IMR-90 (cell line): Measurements from ENCODE around the gene RPL36A. TPM values are rescaled to one million over a fixed set of nuclear protein-coding genes. Genes with fewer than 3 reads are reported as not detected.

Experiments
- ATAC-seq: fragments of 200-7000 bp; cut with Tn5 transposase; 2 replicates; pipeline ENCODE4 v1.9.1; 2020; ENCODE audit warnings: low read depth, mild to moderate bottlenecking, moderate library complexity
- BruUV-seq: library from RNA; stranded (reverse); fragments of 400-500 nt; replicated peaks from 2 replicates; lab custom pipeline; 2021; lab: Mats Ljungman, UMichigan
- CTCF ChIA-PET: fragments of 300-600 bp; formaldehyde crosslinking; extraction: SDS; loops from one replicate; lab custom pipeline; 2021; ENCODE audit warnings: antibody characterized with exemption; lab: Yijun Ruan, JAX
- POLR2A ChIA-PET: fragments of 300-600 bp; sonication (Branson Sonifier 250); formaldehyde crosslinking; loops from one replicate; lab custom pipeline; 2022; ENCODE audit warnings: antibody characterized with exemption; ENCODE audit not compliant: unreplicated experiment; lab: Charles Lee
- DNase-seq: peaks from one replicate; pipeline ENCODE4 v3.0.0; 2013
- H2AFZ ChIP-seq: replicated peaks from 2 replicates; pipeline ENCODE3; 2013; ENCODE audit warnings: low read length, mild to moderate bottlenecking; ENCODE audit not compliant: poor library complexity
- H2AK5ac ChIP-seq: 2 replicates; pipeline ENCODE4 v1.6.1; 2013; ENCODE audit warnings: low read depth, low read length, inconsistent platforms
- H2AK9ac ChIP-seq: replicated peaks from 2 replicates; pipeline ENCODE3; 2013; ENCODE audit warnings: mild to moderate bottlenecking, low read depth, low read length, moderate library complexity; ENCODE audit not compliant: poor library complexity
- H2BK120ac ChIP-seq: 2 replicates; pipeline ENCODE4 v1.6.1; 2013; ENCODE audit warnings: low read depth, low read length, inconsistent platforms
- H2BK15ac ChIP-seq: 3 replicates; pipeline ENCODE4 v1.6.1; 2013; ENCODE audit warnings: low read depth, low read length, inconsistent platforms
- H2BK20ac ChIP-seq: 2 replicates; pipeline ENCODE4 v1.6.1; 2013; ENCODE audit warnings: low read depth, mild to moderate bottlenecking, inconsistent platforms, low read length, moderate library complexity
- H2BK5ac ChIP-seq: 2 replicates; pipeline ENCODE4 v1.6.1; 2013; ENCODE audit warnings: mild to moderate bottlenecking, low read depth, low read length, inconsistent platforms; ENCODE audit not compliant: poor library complexity, severe bottlenecking
- H3K14ac ChIP-seq: replicated peaks from 2 replicates; pipeline ENCODE4 v1.6.1; 2013; ENCODE audit warnings: low read depth, low read length, inconsistent platforms
- H3K18ac ChIP-seq: 2 replicates; pipeline ENCODE4 v1.6.1; 2013; ENCODE audit warnings: low read depth, low read length, control low read depth
- H3K23ac ChIP-seq: 2 replicates; pipeline ENCODE4 v1.6.1; 2013; ENCODE audit warnings: low read depth, low read length, inconsistent platforms
- H3K27ac ChIP-seq: 2 replicates; pipeline ENCODE4 v1.5.1; 2013; ENCODE audit warnings: mild to moderate bottlenecking, control low read depth, low read length; ENCODE audit not compliant: insufficient read depth
- H3K27me3 ChIP-seq: 2 replicates; pipeline ENCODE4 v1.6.1; 2013; ENCODE audit warnings: low read length; ENCODE audit not compliant: control insufficient read depth, insufficient read depth
- H3K36me3 ChIP-seq: 2 replicates; pipeline ENCODE4 v1.6.1; 2013; ENCODE audit warnings: low read length, mixed read lengths; ENCODE audit not compliant: control insufficient read depth, insufficient read depth
- H3K4ac ChIP-seq: 2 replicates; pipeline ENCODE4 v1.6.1; 2013; ENCODE audit warnings: low read depth, low read length, inconsistent platforms
- H3K4me1 ChIP-seq: 2 replicates; pipeline ENCODE4 v1.6.1; 2013; ENCODE audit warnings: low read length, mixed read lengths; ENCODE audit not compliant: control insufficient read depth, insufficient read depth
- H3K4me2 ChIP-seq: 2 replicates; pipeline ENCODE4 v1.6.1; 2013; ENCODE audit warnings: low read depth, mild to moderate bottlenecking, control low read depth, low read length, moderate library complexity
- H3K4me3 ChIP-seq: 2 replicates; pipeline ENCODE4 v1.5.1; 2013; ENCODE audit warnings: low read depth, mild to moderate bottlenecking, control low read depth, low read length, moderate library complexity; ENCODE audit not compliant: insufficient read depth
- H3K56ac ChIP-seq: 2 replicates; pipeline ENCODE4 v1.6.1; 2013; ENCODE audit warnings: low read length, inconsistent platforms; ENCODE audit not compliant: insufficient read depth; ENCODE audit errors: extremely low read depth
- H3K79me1 ChIP-seq, 2 experiments: 2 replicates each; pipeline ENCODE4 v1.6.1; 2013; ENCODE audit warnings: low read length in 2 of 2, inconsistent platforms in 1 of 2, low read depth in 1 of 2
- H3K9ac ChIP-seq: 2 replicates; pipeline ENCODE4 v1.6.1; 2013; ENCODE audit warnings: low read depth, low read length, control low read depth
- H3K9me1 ChIP-seq: 2 replicates; pipeline ENCODE4 v1.6.1; 2013; ENCODE audit warnings: low read length, inconsistent platforms; ENCODE audit not compliant: insufficient read depth
- H3K9me3 ChIP-seq: 2 replicates; pipeline ENCODE4 v1.6.1; 2013; ENCODE audit warnings: low read length; ENCODE audit not compliant: control insufficient read depth, insufficient read depth
- H4K20me1 ChIP-seq: 2 replicates; pipeline ENCODE4 v1.6.1; 2013; ENCODE audit warnings: low read length, inconsistent platforms; ENCODE audit not compliant: insufficient read depth
- H4K5ac ChIP-seq: 2 replicates; pipeline ENCODE4 v1.6.1; 2013; ENCODE audit warnings: mild to moderate bottlenecking, low read depth, low read length, control low read depth
- H4K8ac ChIP-seq, 2 experiments: 2 replicates each; pipeline ENCODE4 v1.6.1; 2013; ENCODE audit warnings: low read depth in 2 of 2, low read length in 2 of 2, control low read depth in 1 of 2, inconsistent platforms in 1 of 2
- H4K91ac ChIP-seq: 2 replicates; pipeline ENCODE4 v1.6.1; 2013; ENCODE audit warnings: low read depth, low read length, inconsistent platforms; ENCODE audit not compliant: insufficient read depth
- BHLHE40 ChIP-seq: fragments of 150-350 bp; IDR thresholded peaks from 2 replicates; pipeline ENCODE4 v1.6.1; 2016; ENCODE audit warnings: mild to moderate bottlenecking, low read depth, low read length
- MAFK ChIP-seq: IDR thresholded peaks from 2 replicates; pipeline ENCODE4 v1.6.1; 2012; ENCODE audit warnings: low read depth, low read length, improper control_type of control experiment
- RCOR1 ChIP-seq: IDR thresholded peaks from 2 replicates; pipeline ENCODE4 v1.6.1; 2012; ENCODE audit warnings: mild to moderate bottlenecking, low read length, improper control_type of control experiment; ENCODE audit not compliant: insufficient replicate concordance
- RFX5 ChIP-seq: IDR thresholded peaks from 2 replicates; pipeline ENCODE4 v1.8.0; 2012; ENCODE audit warnings: low read depth, mild to moderate bottlenecking, low read length, moderate library complexity
- USF2 ChIP-seq: fragments of 150-350 bp; IDR thresholded peaks from 2 replicates; pipeline ENCODE4 v1.6.1; 2017; ENCODE audit warnings: mild to moderate bottlenecking, antibody characterized with exemption, low read length, low read depth
- dilution Hi-C: fragments of 300-500 bp; cut with HindIII; formaldehyde crosslinking; loops from one replicate; pipeline ENCODE4 v1.14.3; 2018; ENCODE audit warnings: low sequenced_read_pairs; ENCODE audit not compliant: unreplicated experiment
- in situ Hi-C: fragments of 300-500 bp; cut with MboI; formaldehyde crosslinking; loops from 3 replicates; pipeline ENCODE4 v1.14.3; 2019; ENCODE audit warnings: low sequenced_read_pairs, inconsistent platforms, mixed read lengths
- intact Hi-C: fragments of 100-400 bp; cut with micrococcal nuclease; formaldehyde crosslinking; loops from 2 replicates; pipeline ENCODE4 v1.10.0; 2022
- polyA plus RNA-seq, 3 experiments: library from polyadenylated mRNA; depleted of rRNA; stranded (reverse); fragments of >200 nt; gene quantifications; 2 replicates each; pipeline ENCODE4 v1.2.3, GENCODE V29; 2012; ENCODE audit warnings: low replicate concordance in 1 of 3
- total RNA-seq: library from RNA; depleted of rRNA; stranded (reverse); fragments of >200 nt; gene quantifications from 2 replicates; pipeline ENCODE4 v1.2.3, GENCODE V29; 2012

Gene RPL36A
- total and polyA plus RNA-seq, 2 of the 4 experiments (the other 2 are of a cell fraction): 677 to 2,412 TPM

DNA sequence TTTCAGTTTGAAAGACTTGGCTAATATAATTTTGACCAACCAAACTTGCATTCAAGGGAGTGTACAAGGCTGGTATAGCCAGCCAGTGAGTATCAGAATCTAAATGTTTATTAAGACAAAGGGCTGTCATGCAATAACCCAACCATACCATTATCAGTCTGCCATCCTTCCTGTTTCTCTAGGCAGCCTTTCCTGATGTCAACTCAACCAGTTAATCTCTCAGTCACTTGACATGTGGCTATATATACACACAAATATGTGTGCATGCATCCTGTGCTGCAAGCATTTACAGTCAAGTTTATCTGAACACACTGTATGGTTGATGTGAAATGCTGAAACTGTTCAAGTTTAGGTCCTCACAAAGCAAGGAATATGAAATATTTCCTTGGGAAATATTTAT, 22.0 kb upstream of the RPL36A start:
- BruUV-seq: no TSS peak

More for the DNA sequence above, 22.0 kb upstream of the RPL36A start:
- Histone ChIP-seq H4K91ac (no peak overlapping the region), H4K20me1 (no peaks in the 10 kb centered on the region), H2AK9ac (no peak overlapping the region), H3K27me3 (peaks cover 3% of the 10 kb centered on the region), H4K8ac (no peak overlapping the region), H3K9me3 (no peaks in the 10 kb centered on the region), H2AFZ (no peak overlapping the region), H3K4me1 (no peaks in the 10 kb centered on the region), H2BK120ac (no peak overlapping the region), H2BK20ac (no peak overlapping the region), H3K56ac (no peak overlapping the region), H4K5ac (no peak overlapping the region), H2AK5ac (no peak overlapping the region), H3K14ac (no peak overlapping the region), H3K18ac (no peak overlapping the region), H3K27ac (no peak overlapping the region), H3K9me1 (no peaks in the 10 kb centered on the region), H3K4me3 (no peak overlapping the region), H2BK15ac (no peak overlapping the region), H3K79me1 (no peaks in the 10 kb centered on the region), H3K36me3 (no peaks in the 10 kb centered on the region), H3K4me2 (no peak overlapping the region), H2BK5ac (no peak overlapping the region), H3K4ac (no peak overlapping the region), H3K9ac (no peak overlapping the region), H3K23ac (no peak overlapping the region)
- no peak for TF ChIP-seq MAFK
- TF ChIP-seq RCOR1: no peak
- TF ChIP-seq USF2: no peak
- no peak for TF ChIP-seq BHLHE40
- no peak for TF ChIP-seq RFX5
- POLR2A ChIA-PET: no interaction called here
- CTCF ChIA-PET: interaction anchor here (1.0 kb wide), 1 partner anchor 10 kb away, joined by 3 read pairs; no protein-coding TSS in a partner anchor
- intact Hi-C loops: no loop called here
- in situ Hi-C loops: no loop called here
- no peak for DNase-seq
- dilution Hi-C loops: no loop called here
- no peak for ATAC-seq
